Thoracic aorta (tissue), 2 donors: Measurements from ENCODE around the gene SYT13. TPM values are rescaled to one million over a fixed set of nuclear protein-coding genes. Genes with fewer than 3 reads are reported as not detected.
A peak's percentile ranks its signal among the peaks of the same experiment; 100 is the strongest.

Source experiments
- ATAC-seq: fragments of 150-250 bp; one replicate; pipeline ENCODE4 v1.8.0; 2017; ENCODE audit warnings: low read depth; ENCODE audit not compliant: insufficient number of reproducible peaks, low FRiP score
- DNase-seq: peaks from one replicate; pipeline ENCODE4 v3.0.0-alpha.2; 2020; ENCODE audit warnings: low spot score
- H3K27ac ChIP-seq, 2 donors: fragments of 200-600 bp; sonication (generic); 1 replicate in 1 of 2; 2 replicates in 1 of 2; pipeline ENCODE4 v1.5.1; 2016; ENCODE audit warnings: mild to moderate bottlenecking in 2 of 2, moderate library complexity in 2 of 2
- H3K27me3 ChIP-seq: fragments of 200-600 bp; sonication (generic); replicated peaks from 2 replicates; pipeline ENCODE4 v1.6.0; 2016; ENCODE audit warnings: mild to moderate bottlenecking; ENCODE audit not compliant: insufficient read depth
- H3K36me3 ChIP-seq: fragments of 200-600 bp; sonication (generic); one replicate; pipeline ENCODE4 v1.5.1; 2016
- H3K4me1 ChIP-seq, 2 donors: fragments of 200-600 bp; sonication (generic); 1 replicate in 1 of 2; 2 replicates in 1 of 2; pipeline versions ENCODE4 v1.5.1 to v1.6.0; 2016; ENCODE audit warnings: low read depth in 2 of 2, mild to moderate bottlenecking in 1 of 2; ENCODE audit not compliant: control insufficient read depth in 1 of 2
- H3K4me3 ChIP-seq: fragments of 200-600 bp; sonication (generic); 2 replicates; pipeline ENCODE4 v1.5.1; 2016; ENCODE audit warnings: mild to moderate bottlenecking
- H3K9me3 ChIP-seq: fragments of 200-600 bp; sonication (generic); 2 replicates; pipeline ENCODE4 v1.5.1; 2016
- total RNA-seq, 2 donors: library from RNA; depleted of rRNA; stranded (reverse); fragments of >200 nt; gene quantifications; one replicate each; pipeline versions ENCODE4 v1.1.0 to v1.2.3, GENCODE V29; 2016
- TF ChIP-seq, protein P1 (sequence below): fragments of 200-600 bp; sonication (generic); IDR thresholded peaks from one replicate; pipeline ENCODE4 v1.5.1; 2019; ENCODE audit warnings: antibody characterized with exemption

SYT13 gene
- total RNA-seq, 2 donors from 2014 or later = not detected

- TF ChIP-seq, protein P1, sequence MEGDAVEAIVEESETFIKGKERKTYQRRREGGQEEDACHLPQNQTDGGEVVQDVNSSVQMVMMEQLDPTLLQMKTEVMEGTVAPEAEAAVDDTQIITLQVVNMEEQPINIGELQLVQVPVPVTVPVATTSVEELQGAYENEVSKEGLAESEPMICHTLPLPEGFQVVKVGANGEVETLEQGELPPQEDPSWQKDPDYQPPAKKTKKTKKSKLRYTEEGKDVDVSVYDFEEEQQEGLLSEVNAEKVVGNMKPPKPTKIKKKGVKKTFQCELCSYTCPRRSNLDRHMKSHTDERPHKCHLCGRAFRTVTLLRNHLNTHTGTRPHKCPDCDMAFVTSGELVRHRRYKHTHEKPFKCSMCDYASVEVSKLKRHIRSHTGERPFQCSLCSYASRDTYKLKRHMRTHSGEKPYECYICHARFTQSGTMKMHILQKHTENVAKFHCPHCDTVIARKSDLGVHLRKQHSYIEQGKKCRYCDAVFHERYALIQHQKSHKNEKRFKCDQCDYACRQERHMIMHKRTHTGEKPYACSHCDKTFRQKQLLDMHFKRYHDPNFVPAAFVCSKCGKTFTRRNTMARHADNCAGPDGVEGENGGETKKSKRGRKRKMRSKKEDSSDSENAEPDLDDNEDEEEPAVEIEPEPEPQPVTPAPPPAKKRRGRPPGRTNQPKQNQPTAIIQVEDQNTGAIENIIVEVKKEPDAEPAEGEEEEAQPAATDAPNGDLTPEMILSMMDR = no peak
- H3K27ac ChIP-seq = peak overlapping the region; percentile 15 to 54
- ATAC-seq (no peak), DNase-seq (no peak)
- peaks cover 18% of the 10 kb centered on the region for H3K36me3 ChIP-seq
- no peaks in the 10 kb centered on the region for H3K27me3 ChIP-seq
- no peaks in the 10 kb centered on the region for H3K9me3 ChIP-seq
- H3K4me3 ChIP-seq = no peak overlapping the region
- H3K4me1 ChIP-seq = peaks cover 11 to 35% of the 10 kb centered on the region in 2 donors
These were observed 70.1 kb downstream of the SYT13 start for GRCh38 chr11:45216031-45216430.

DNA sequence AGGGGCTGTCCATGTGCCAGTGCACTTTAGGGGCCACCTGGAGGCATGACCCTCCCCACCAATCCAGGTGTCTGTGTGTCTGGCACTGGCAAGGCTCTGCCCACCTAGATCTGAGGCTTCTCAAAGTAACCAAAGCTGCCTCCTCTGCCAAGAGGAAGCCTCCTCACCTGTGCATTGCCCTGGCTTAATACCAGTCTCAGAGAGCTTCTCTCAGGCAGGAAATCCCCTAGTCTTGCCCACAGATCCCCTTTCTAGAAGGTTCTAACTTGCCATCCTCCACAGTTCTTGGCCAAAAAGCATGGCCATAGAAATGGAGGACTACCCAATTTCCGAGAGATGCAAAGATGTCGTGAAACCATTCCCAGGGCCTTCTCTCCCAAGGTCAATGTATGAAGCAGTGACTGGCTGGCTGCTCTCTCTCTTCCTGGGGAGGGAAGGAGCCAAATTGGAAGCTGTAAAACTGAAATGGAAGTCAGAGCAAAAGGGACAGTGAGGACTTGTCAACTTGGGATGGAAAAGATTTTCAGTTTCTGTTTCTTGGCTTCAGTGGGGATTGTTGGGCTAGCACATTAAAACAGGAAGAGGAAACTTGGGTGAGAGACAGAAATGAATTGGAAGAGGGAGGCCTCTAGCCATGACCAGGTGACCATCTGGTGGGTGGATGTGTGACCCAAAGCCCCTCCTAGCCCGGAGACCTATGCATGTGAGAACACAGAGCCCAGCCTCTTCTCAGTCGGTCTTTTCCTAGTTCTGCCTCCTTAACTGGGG is 70.9 kb downstream of the SYT13 start:
- no peak for ATAC-seq
- H3K4me1 ChIP-seq = peaks cover 18 to 42% of the 10 kb centered on the region in 2 donors
- TF ChIP-seq, protein P1 = no peak
- H3K36me3 ChIP-seq = peaks cover 18% of the 10 kb centered on the region
- DNase-seq = no peak
- peak overlapping the region; percentile 19 to 54 for H3K27ac ChIP-seq
- no peaks in the 10 kb centered on the region for H3K9me3 ChIP-seq
- H3K4me3 ChIP-seq = no peak overlapping the region
- no peaks in the 10 kb centered on the region for H3K27me3 ChIP-seq

- H3K27ac ChIP-seq = no peak overlapping the region
These were observed 72.4 kb downstream of the SYT13 start for GRCh38 chr11:45213717-45214116.

DNA sequence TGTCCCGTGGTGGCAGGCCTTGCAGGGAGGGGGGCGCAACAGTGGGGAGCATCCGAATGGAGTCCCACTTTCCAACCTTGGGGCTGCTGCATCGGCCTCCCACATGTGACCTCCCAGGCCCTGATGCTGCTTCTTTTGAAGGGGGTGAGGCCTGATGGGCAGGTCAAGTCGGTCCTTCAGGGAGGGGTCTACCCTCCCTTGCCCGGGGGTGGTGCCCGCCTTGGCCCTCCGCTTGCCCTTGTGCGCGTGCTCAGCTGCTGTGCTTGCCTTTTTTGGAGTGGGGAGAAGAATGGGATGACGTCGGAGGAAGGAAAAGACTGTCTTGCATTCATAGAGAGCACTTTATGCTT is 72.8 kb downstream of the SYT13 start:
- TF ChIP-seq, protein P1 = no peak
- no peaks in the 10 kb centered on the region for H3K27me3 ChIP-seq
- no peak overlapping the region for H3K27ac ChIP-seq
- no peak overlapping the region for H3K4me3 ChIP-seq
- no peaks in the 10 kb centered on the region for H3K9me3 ChIP-seq
- H3K4me1 ChIP-seq = peaks cover 34 to 62% of the 10 kb centered on the region in 2 donors
- H3K36me3 ChIP-seq = peaks cover 11% of the 10 kb centered on the region
- ATAC-seq (no peak), DNase-seq (no peak)

More at GRCh38 chr11:45213717-45214116, 72.4 kb downstream of the SYT13 start:
- no peaks in the 10 kb centered on the region for H3K27me3 ChIP-seq
- TF ChIP-seq, protein P1 = no peak
- no peak overlapping the region for H3K4me3 ChIP-seq
- DNase-seq = no peak
- H3K9me3 ChIP-seq = no peaks in the 10 kb centered on the region
- peaks cover 30 to 58% of the 10 kb centered on the region in 2 donors for H3K4me1 ChIP-seq
- ATAC-seq = no peak
- peaks cover 11% of the 10 kb centered on the region for H3K36me3 ChIP-seq

DNA sequence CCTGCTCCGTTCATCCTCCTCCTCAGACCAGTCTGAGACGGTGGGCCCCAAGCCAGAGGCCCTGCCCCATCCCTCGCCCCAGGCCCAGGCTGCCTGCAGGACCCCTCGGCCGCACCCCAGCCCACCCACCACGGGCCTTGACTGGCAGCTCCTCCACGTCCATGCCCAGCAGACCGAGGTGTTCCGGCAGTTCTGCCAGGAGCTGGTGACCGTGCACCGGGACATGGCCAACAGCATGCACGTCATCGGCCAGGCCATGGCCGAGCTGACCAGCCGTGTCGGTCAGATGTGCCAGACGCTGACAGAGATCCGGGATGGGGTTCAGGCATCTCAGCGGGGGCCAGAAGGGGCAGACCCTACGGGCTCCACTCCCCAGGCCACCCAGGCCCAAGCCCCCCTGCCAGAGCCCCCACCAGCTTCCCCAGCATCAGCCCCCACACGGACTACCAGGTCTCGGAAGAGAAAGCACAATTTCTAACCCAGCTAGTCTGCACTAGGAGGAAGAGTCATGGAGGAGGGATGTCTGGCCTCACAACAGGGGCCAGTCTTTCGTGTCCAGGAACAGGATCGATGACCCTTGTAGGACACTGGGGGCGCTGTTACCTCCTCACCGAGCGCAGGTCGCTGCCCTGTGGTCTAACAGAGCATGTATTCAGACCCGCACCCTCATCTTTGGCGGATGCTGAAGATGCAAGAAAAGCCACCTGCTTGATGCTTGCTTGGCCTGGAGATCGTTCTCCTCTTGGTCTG is 73.4 kb downstream of the SYT13 start:
- H3K4me1 ChIP-seq = peaks cover 34 to 68% of the 10 kb centered on the region in 2 donors

More for the DNA sequence above, 73.4 kb downstream of the SYT13 start:
- H3K36me3 ChIP-seq = peaks cover 11% of the 10 kb centered on the region
- TF ChIP-seq, protein P1 = no peak
- no peaks in the 10 kb centered on the region for H3K27me3 ChIP-seq
- no peak for ATAC-seq
- H3K27ac ChIP-seq = no peak overlapping the region
- no peaks in the 10 kb centered on the region for H3K9me3 ChIP-seq
- DNase-seq = no peak
- no peak overlapping the region for H3K4me3 ChIP-seq
